ENCODE measurements around the gene CDH5.

DNA sequence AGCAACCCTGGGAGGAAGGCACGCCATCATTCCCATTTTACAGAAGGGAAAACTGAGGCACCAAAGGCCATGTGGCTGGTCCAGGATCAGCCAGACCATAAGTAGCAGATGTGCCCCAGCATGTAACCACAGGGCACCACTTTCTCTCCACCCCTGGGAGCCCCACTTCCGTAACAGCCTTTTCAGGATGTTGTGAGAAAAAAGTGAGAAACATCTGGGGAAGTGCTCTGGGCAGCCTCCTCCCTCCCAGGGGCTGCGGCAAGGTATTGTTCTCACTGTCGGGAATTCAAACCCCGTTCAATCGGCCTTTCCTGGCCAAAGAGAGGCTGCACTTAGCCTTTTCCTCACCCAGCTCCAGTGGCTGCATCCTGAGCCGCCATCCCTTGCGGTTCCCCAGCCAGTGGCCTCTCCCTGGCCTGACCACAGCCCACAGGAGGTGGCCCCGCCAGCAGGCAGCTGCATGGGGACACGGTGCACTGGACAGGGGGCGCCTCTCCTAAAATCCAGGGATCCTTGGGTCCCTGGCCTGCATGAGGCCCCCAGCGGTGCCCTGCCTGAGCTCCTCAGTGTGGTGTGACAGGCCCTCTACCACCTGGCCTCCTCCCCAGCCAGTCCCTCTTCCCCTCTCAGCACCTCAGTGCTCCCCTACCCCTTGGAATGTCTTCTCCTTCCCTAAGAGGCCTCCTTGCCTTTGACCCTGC, 5.7 kb upstream of the CDH5 start:
- TF ChIP-seq NFYB (CRISPR knock-in tag; conservative IDR thresholded peaks at IDR 0.05; ENCODE audit: low read depth) (no peak), NR2C2 (CRISPR knock-in tag; IDR thresholded peaks at IDR 0.05) (no peak), KAT7 (CRISPR knock-in tag; IDR thresholded peaks at IDR 0.05; ENCODE audit: borderline replicate concordance) (no peak), ZNF232 (CRISPR knock-in tag; IDR thresholded peaks at IDR 0.05) (no peak), CREB1 (CRISPR knock-in tag; IDR thresholded peaks at IDR 0.05) (no peak), ESRRA (CRISPR knock-in tag; IDR thresholded peaks at IDR 0.05; ENCODE audit: borderline replicate concordance) (no peak)
- TF ChIP-seq, protein P1, sequence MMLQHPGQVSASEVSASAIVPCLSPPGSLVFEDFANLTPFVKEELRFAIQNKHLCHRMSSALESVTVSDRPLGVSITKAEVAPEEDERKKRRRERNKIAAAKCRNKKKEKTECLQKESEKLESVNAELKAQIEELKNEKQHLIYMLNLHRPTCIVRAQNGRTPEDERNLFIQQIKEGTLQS (CRISPR knock-in tag; conservative IDR thresholded peaks at IDR 0.05): no peak
- TF ChIP-seq, protein P2, sequence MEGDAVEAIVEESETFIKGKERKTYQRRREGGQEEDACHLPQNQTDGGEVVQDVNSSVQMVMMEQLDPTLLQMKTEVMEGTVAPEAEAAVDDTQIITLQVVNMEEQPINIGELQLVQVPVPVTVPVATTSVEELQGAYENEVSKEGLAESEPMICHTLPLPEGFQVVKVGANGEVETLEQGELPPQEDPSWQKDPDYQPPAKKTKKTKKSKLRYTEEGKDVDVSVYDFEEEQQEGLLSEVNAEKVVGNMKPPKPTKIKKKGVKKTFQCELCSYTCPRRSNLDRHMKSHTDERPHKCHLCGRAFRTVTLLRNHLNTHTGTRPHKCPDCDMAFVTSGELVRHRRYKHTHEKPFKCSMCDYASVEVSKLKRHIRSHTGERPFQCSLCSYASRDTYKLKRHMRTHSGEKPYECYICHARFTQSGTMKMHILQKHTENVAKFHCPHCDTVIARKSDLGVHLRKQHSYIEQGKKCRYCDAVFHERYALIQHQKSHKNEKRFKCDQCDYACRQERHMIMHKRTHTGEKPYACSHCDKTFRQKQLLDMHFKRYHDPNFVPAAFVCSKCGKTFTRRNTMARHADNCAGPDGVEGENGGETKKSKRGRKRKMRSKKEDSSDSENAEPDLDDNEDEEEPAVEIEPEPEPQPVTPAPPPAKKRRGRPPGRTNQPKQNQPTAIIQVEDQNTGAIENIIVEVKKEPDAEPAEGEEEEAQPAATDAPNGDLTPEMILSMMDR (IDR thresholded peaks at IDR 0.05): no peak
- TF ChIP-seq, protein P3, sequence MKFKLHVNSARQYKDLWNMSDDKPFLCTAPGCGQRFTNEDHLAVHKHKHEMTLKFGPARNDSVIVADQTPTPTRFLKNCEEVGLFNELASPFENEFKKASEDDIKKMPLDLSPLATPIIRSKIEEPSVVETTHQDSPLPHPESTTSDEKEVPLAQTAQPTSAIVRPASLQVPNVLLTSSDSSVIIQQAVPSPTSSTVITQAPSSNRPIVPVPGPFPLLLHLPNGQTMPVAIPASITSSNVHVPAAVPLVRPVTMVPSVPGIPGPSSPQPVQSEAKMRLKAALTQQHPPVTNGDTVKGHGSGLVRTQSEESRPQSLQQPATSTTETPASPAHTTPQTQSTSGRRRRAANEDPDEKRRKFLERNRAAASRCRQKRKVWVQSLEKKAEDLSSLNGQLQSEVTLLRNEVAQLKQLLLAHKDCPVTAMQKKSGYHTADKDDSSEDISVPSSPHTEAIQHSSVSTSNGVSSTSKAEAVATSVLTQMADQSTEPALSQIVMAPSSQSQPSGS (CRISPR knock-in tag; IDR thresholded peaks at IDR 0.05; ENCODE audit: borderline replicate concordance, low read depth): no peak
- TF ChIP-seq, protein P4, sequence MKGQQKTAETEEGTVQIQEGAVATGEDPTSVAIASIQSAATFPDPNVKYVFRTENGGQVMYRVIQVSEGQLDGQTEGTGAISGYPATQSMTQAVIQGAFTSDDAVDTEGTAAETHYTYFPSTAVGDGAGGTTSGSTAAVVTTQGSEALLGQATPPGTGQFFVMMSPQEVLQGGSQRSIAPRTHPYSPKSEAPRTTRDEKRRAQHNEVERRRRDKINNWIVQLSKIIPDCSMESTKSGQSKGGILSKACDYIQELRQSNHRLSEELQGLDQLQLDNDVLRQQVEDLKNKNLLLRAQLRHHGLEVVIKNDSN (CRISPR knock-in tag; IDR thresholded peaks at IDR 0.05): no peak

All from WTC11 (cell line).